Measurements from ENCODE around the gene SAMSN1.

The SAMSN1 gene

GRCh38 chr21:14557413-14557812 lies 11.3 kb upstream of the SAMSN1 start:
- Histone ChIP-seq H3K4me2 (ENCODE audit: low read length) (peak overlapping the region; percentile 5; the same call in 1 of the 2 replicates), H3K9me2 (ENCODE audit: low read depth, low read length) (no peaks in the 10 kb centered on the region), H3K36me3 (ENCODE audit: insufficient read depth, low read length) (no peaks in the 10 kb centered on the region), H3K27ac (ENCODE audit: low read depth, low read length, poor library complexity, severe bottlenecking) (no peak overlapping the region), H3K27me3 (ENCODE audit: insufficient read depth, low read length) (no peaks in the 10 kb centered on the region), H3K4me3 (ENCODE audit: low read depth, low read length, poor library complexity, severe bottlenecking) (no peak overlapping the region), H3K4me1 (ENCODE audit: insufficient read depth, low read length, severe bottlenecking) (peaks cover 27% of the 10 kb centered on the region), H3K9me3 (ENCODE audit: low read length) (peaks cover 3% of the 10 kb centered on the region; the same call in 1 of the 2 replicates), H3F3A (ENCODE audit: insufficient read depth, low read length) (no peaks in the 10 kb centered on the region), H2AFZ (ENCODE audit: low read length) (peak overlapping the region; percentile 74), H3K79me2 (ENCODE audit: insufficient read depth, low read length) (no peaks in the 10 kb centered on the region), H4K20me1 (ENCODE audit: insufficient read depth, low read length) (no peaks in the 10 kb centered on the region), H3K9ac (ENCODE audit: low read length) (no peak overlapping the region)
- TF ChIP-seq EZH2 (IDR thresholded peaks at IDR 0.05; ENCODE audit: borderline replicate concordance, low read length) (no peak), CTCF (IDR thresholded peaks at IDR 0.05; ENCODE audit: low read length) (no peak)

- Histone ChIP-seq H3K9me2 (ENCODE audit: low read depth, low read length) (no peaks in the 10 kb centered on the region), H3K9ac (ENCODE audit: low read length) (no peak overlapping the region), H3K4me1 (ENCODE audit: insufficient read depth, low read length, severe bottlenecking) (peaks cover 27% of the 10 kb centered on the region), H3K27me3 (ENCODE audit: insufficient read depth, low read length) (no peaks in the 10 kb centered on the region), H3K4me2 (ENCODE audit: low read length) (no peak overlapping the region), H3K27ac (ENCODE audit: low read depth, low read length, poor library complexity, severe bottlenecking) (no peak overlapping the region), H3K36me3 (ENCODE audit: insufficient read depth, low read length) (no peaks in the 10 kb centered on the region), H3K9me3 (ENCODE audit: low read length) (no peaks in the 10 kb centered on the region), H4K20me1 (ENCODE audit: insufficient read depth, low read length) (no peaks in the 10 kb centered on the region), H3K79me2 (ENCODE audit: insufficient read depth, low read length) (no peaks in the 10 kb centered on the region), H3F3A (ENCODE audit: insufficient read depth, low read length) (no peaks in the 10 kb centered on the region), H2AFZ (ENCODE audit: low read length) (no peak overlapping the region), H3K4me3 (ENCODE audit: low read depth, low read length, poor library complexity, severe bottlenecking) (no peak overlapping the region)
- TF ChIP-seq CTCF (IDR thresholded peaks at IDR 0.05; ENCODE audit: low read length) (no peak), EZH2 (IDR thresholded peaks at IDR 0.05; ENCODE audit: borderline replicate concordance, low read length) (no peak)
Measured at GRCh38 chr21:14554948-14555347, 8.8 kb upstream of the SAMSN1 start.

GRCh38 chr21:14553422-14553821 lies 7.3 kb upstream of the SAMSN1 start:
- Histone ChIP-seq H3K79me2 (ENCODE audit: insufficient read depth, low read length) (no peaks in the 10 kb centered on the region), H3K36me3 (ENCODE audit: insufficient read depth, low read length) (no peaks in the 10 kb centered on the region), H3K9me3 (ENCODE audit: low read length) (no peaks in the 10 kb centered on the region), H2AFZ (ENCODE audit: low read length) (no peak overlapping the region), H3K9me2 (ENCODE audit: low read depth, low read length) (no peaks in the 10 kb centered on the region), H3F3A (ENCODE audit: insufficient read depth, low read length) (no peaks in the 10 kb centered on the region), H3K4me1 (ENCODE audit: insufficient read depth, low read length, severe bottlenecking) (peaks cover 34% of the 10 kb centered on the region), H3K4me2 (ENCODE audit: low read length) (no peak overlapping the region), H3K4me3 (ENCODE audit: low read depth, low read length, poor library complexity, severe bottlenecking) (no peak overlapping the region), H3K27me3 (ENCODE audit: insufficient read depth, low read length) (no peaks in the 10 kb centered on the region), H4K20me1 (ENCODE audit: insufficient read depth, low read length) (no peaks in the 10 kb centered on the region), H3K9ac (ENCODE audit: low read length) (no peak overlapping the region), H3K27ac (ENCODE audit: low read depth, low read length, poor library complexity, severe bottlenecking) (no peak overlapping the region)
- no peak for TF ChIP-seq CTCF (IDR thresholded peaks at IDR 0.05; ENCODE audit: low read length)
- TF ChIP-seq EZH2 (IDR thresholded peaks at IDR 0.05; ENCODE audit: borderline replicate concordance, low read length): no peak

Measured in OCI-LY1 (cell line).